ENCODE results near the gene TM4SF20. TPM values are rescaled to one million over a fixed set of nuclear protein-coding genes. Genes with fewer than 3 reads are reported as not detected.
A peak's percentile ranks its signal among the peaks of the same experiment; 100 is the strongest.

TM4SF20 gene
- total RNA-seq, 1 donor from 2014 or later: not detected

DNA sequence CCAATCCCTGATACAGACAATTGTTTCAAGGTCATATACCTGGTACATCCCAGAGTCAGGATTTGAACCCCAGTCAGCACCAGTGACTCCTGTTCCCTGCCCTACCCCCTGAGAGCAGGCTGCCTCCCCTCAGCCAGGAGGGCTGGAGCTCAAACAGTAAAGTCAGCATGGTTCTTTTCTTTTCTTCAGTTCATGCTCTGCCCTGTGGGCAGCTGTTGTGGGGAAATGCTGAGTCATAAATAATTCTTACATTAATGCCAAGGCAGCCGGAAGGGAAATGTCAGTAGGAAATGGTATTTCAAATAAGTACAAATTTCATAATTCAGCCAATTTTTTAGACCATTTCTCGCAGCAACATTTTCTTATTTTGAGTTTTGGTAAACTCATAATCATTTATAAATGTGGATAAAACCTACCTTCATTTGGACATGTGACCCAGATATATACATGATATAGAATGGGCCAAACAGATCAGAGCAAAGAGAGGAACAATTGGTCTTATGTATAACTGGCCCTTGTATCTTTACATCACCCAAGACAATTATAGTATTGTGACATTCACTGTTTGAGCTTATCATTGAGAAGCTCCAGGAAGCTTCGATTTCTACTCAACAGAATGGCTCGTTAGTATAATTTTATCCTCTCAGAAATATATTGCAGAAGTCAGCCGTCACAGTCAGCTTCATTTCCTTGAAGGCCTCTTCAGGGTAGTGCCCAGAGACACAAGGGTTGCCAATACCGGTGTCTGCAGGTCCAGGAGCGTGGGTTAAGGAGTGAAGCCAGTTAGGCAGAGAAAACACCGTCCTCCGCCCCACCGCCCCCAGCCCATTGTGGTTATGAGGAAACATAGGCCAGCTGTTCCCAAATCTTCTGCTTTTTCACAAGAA, 36.7 kb upstream of the TM4SF20 start:
- Histone ChIP-seq H3K4me3 (no peak overlapping the region), H3K27ac (replicated peaks) (peak overlapping the region; percentile 78), H3K36me3 (no peaks in the 10 kb centered on the region), H3K9me3 (replicated peaks) (no peaks in the 10 kb centered on the region), H3K4me1 (peaks cover 5% of the 10 kb centered on the region), H3K27me3 (ENCODE audit: low read depth) (no peaks in the 10 kb centered on the region)
- peak; percentile 53 for DNase-seq
- intact Hi-C loops (cut with micrococcal nuclease): no loop called here
- TF ChIP-seq, protein P1, sequence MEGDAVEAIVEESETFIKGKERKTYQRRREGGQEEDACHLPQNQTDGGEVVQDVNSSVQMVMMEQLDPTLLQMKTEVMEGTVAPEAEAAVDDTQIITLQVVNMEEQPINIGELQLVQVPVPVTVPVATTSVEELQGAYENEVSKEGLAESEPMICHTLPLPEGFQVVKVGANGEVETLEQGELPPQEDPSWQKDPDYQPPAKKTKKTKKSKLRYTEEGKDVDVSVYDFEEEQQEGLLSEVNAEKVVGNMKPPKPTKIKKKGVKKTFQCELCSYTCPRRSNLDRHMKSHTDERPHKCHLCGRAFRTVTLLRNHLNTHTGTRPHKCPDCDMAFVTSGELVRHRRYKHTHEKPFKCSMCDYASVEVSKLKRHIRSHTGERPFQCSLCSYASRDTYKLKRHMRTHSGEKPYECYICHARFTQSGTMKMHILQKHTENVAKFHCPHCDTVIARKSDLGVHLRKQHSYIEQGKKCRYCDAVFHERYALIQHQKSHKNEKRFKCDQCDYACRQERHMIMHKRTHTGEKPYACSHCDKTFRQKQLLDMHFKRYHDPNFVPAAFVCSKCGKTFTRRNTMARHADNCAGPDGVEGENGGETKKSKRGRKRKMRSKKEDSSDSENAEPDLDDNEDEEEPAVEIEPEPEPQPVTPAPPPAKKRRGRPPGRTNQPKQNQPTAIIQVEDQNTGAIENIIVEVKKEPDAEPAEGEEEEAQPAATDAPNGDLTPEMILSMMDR (IDR thresholded peaks at IDR 0.05; ENCODE audit: borderline replicate concordance): no peak

DNA sequence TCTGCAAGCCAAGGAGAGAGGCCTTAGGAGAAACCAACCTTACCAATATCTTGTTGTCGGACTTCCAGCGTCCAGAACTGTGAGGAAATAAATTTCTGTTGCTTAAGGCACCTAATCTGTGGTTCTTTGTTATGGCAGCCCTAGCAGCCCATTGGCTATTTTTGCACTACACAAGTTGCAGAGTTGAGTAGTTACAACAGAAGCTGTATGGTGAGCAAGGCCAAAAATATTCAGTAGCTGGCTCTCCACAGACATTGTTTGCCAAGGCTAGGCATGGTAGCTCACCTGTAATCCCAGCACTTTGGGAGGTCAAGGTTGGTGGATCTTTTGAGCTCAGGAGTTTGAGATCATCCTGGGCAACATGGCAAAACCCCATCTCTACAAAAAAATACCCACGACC, 35.7 kb upstream of the TM4SF20 start:
- H3K4me1 ChIP-seq: peaks cover 5% of the 10 kb centered on the region

DNA sequence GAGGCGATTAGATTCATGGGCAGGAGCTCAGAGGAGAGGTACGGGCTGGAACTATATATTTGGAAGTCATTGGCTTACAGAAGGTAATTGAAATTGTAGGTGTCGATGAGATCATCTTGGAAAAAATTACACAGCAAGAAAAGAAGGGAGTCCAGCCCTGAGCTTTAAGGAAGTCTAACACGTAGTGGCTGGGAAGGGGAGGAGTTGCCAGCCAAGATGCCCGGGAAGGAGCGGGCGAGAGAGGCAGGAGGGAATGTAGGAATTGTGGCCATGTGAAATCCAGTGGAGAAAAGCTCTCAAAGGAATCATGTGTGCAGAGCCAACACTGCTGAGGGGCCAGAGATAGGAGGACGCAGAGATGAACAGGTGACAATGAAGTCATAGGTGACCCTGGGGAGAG, 34.3 kb upstream of the TM4SF20 start:
- no peak overlapping the region for H3K27ac ChIP-seq (replicated peaks)

More for the DNA sequence above, 35.7 kb upstream of the TM4SF20 start:
- DNase-seq: no peak
- Histone ChIP-seq H3K4me3 (no peak overlapping the region), H3K27me3 (ENCODE audit: low read depth) (no peaks in the 10 kb centered on the region), H3K36me3 (no peaks in the 10 kb centered on the region), H3K9me3 (replicated peaks) (no peaks in the 10 kb centered on the region), H3K27ac (replicated peaks) (peak overlapping the region; percentile 78)
- intact Hi-C loops (cut with micrococcal nuclease): no loop called here
- TF ChIP-seq, protein P1 (IDR thresholded peaks at IDR 0.05; ENCODE audit: borderline replicate concordance): no peak

DNA sequence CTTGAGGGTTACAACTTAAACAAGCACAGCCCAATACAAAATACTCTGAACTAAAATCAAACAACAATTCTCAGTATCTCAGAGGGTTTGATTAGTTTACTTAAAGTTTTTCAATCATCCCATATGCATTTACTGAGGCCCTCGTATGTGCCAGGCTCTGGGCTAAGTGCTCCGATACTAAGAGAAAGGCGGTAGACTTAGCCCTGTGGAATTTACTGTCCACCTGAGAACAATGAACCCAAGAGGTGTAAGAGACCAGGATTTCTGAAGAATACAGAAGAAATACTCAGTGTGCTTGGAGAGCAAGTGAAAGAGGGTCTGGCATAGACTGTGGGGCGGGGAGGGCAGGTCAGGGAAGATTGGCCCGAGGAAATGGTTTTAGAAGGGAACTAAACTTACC, 33.8 kb upstream of the TM4SF20 start:
- Histone ChIP-seq H3K36me3 (no peaks in the 10 kb centered on the region), H3K9me3 (replicated peaks) (no peaks in the 10 kb centered on the region), H3K4me1 (peaks cover 5% of the 10 kb centered on the region), H3K27ac (replicated peaks) (no peak overlapping the region), H3K4me3 (no peak overlapping the region), H3K27me3 (ENCODE audit: low read depth) (no peaks in the 10 kb centered on the region)
- DNase-seq: no peak
- intact Hi-C loops (cut with micrococcal nuclease): no loop called here
- TF ChIP-seq, protein P1 (IDR thresholded peaks at IDR 0.05; ENCODE audit: borderline replicate concordance): no peak

More for the DNA sequence above, 34.3 kb upstream of the TM4SF20 start:
- Histone ChIP-seq H3K4me1 (peaks cover 5% of the 10 kb centered on the region), H3K36me3 (no peaks in the 10 kb centered on the region), H3K4me3 (no peak overlapping the region), H3K9me3 (replicated peaks) (no peaks in the 10 kb centered on the region), H3K27me3 (ENCODE audit: low read depth) (no peaks in the 10 kb centered on the region)
- DNase-seq: no peak
- intact Hi-C loops (cut with micrococcal nuclease): no loop called here
- TF ChIP-seq, protein P1 (IDR thresholded peaks at IDR 0.05; ENCODE audit: borderline replicate concordance): no peak

DNA sequence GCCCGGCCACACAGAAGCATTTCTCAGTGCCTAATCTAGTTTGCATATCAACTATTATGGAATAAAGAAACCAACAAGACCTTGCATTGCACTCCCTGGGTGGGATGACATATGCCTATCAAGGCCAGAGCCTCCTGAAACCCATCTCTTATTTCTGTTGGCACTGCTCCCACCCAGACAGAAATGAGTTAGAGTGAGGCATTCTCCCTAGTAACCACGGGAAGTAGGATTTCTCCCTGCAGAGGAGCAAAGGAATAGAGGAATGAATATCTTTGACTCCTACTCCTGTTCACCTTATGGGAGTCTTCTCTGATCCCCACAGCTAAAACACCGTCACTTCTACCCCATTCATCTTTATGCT, 32.9 kb upstream of the TM4SF20 start:
- TF ChIP-seq, protein P1 (IDR thresholded peaks at IDR 0.05; ENCODE audit: borderline replicate concordance): no peak
- Histone ChIP-seq H3K36me3 (no peaks in the 10 kb centered on the region), H3K27me3 (ENCODE audit: low read depth) (no peaks in the 10 kb centered on the region), H3K4me1 (peaks cover 8% of the 10 kb centered on the region), H3K27ac (replicated peaks) (no peak overlapping the region), H3K4me3 (no peak overlapping the region), H3K9me3 (replicated peaks) (no peaks in the 10 kb centered on the region)
- DNase-seq: no peak
- intact Hi-C loops (cut with micrococcal nuclease): no loop called here

All from left ventricle myocardium inferior (tissue), 1 donor.